CD14-positive monocyte (primary cell): ENCODE results near the gene RILPL1. TPM values are rescaled to one million over a fixed set of nuclear protein-coding genes. Genes with fewer than 3 reads are reported as not detected.
"Not testable (repeated sequence)": the region's sequence is repeated elsewhere in the genome, so short reads cannot be mapped to it uniquely, and the experiment has no call there.

Experiments
- DNase-seq, 3 donors: peaks; one replicate each; pipeline ENCODE4 v3.0.0-alpha.2; 2011 to 2022
- H2AFZ ChIP-seq: 2 replicates; pipeline ENCODE4 v1.6.0; 2012; ENCODE audit warnings: mild to moderate bottlenecking, low read depth, low read length, inconsistent platforms; ENCODE audit not compliant: insufficient read depth, poor library complexity, severe bottlenecking
- H3K27ac ChIP-seq, 2 donors: 1 replicate in 1 of 2; 2 replicates in 1 of 2; pipeline ENCODE4 v1.5.1; 2012 to 2013; ENCODE audit warnings: low read length in 2 of 2, control low read depth in 1 of 2, inconsistent platforms in 1 of 2, low read depth in 1 of 2, mild to moderate bottlenecking in 1 of 2
- H3K27me3 ChIP-seq, 2 donors: one replicate each; pipeline versions ENCODE4 v1.6.0 to v1.6.1; 2011 to 2013; ENCODE audit warnings: low read length in 2 of 2; ENCODE audit not compliant: control insufficient read depth in 2 of 2, insufficient read depth in 2 of 2
- H3K36me3 ChIP-seq, 2 donors: replicated peaks in 1 of 2; 1 replicate in 1 of 2; 2 replicates in 1 of 2; pipeline versions ENCODE4 v1.5.1 to v1.6.1; 2012 to 2013; ENCODE audit warnings: low read length in 2 of 2, control low read depth in 1 of 2, inconsistent platforms in 1 of 2, mild to moderate bottlenecking in 1 of 2; ENCODE audit not compliant: insufficient read depth in 2 of 2, control insufficient read depth in 1 of 2
- H3K4me1 ChIP-seq, 2 donors: 1 replicate in 1 of 2; 2 replicates in 1 of 2; pipeline versions ENCODE4 v1.5.1 to v1.6.1; 2012 to 2013; ENCODE audit warnings: low read length in 2 of 2, control low read depth in 1 of 2, inconsistent platforms in 1 of 2, mild to moderate bottlenecking in 1 of 2, moderate library complexity in 1 of 2; ENCODE audit not compliant: insufficient read depth in 2 of 2, control insufficient read depth in 1 of 2
- H3K4me2 ChIP-seq: replicated peaks from 2 replicates; pipeline ENCODE3; 2012; ENCODE audit warnings: low read length, moderate library complexity, mild to moderate bottlenecking; ENCODE audit not compliant: poor library complexity, severe bottlenecking; ENCODE audit errors: extremely low read depth
- H3K4me3 ChIP-seq, 3 experiments: fragments of 200-600 bp in 1 of 3; sonication (generic) in 1 of 3; replicated peaks in 1 of 3; 1 replicate in 2 of 3; 2 replicates in 1 of 3; pipeline ENCODE4 v1.5.1; 2011 to 2013; ENCODE audit warnings: low read length in 3 of 3, mild to moderate bottlenecking in 3 of 3, control low read depth in 2 of 3, low read depth in 2 of 3, inconsistent platforms in 1 of 3, moderate library complexity in 1 of 3
- H3K79me2 ChIP-seq: 2 replicates; pipeline ENCODE4 v1.6.0; 2012; ENCODE audit warnings: mild to moderate bottlenecking, control low read depth, inconsistent platforms, low read length, moderate library complexity; ENCODE audit not compliant: insufficient read depth
- H3K9ac ChIP-seq: 2 replicates; pipeline ENCODE4 v1.6.0; 2017; ENCODE audit warnings: low read length, mild to moderate bottlenecking; ENCODE audit not compliant: insufficient read depth, poor library complexity, severe bottlenecking
- H3K9me3 ChIP-seq, 2 donors: replicated peaks in 1 of 2; 1 replicate in 1 of 2; 2 replicates in 1 of 2; pipeline versions ENCODE4 v1.5.1 to v1.6.1; 2012 to 2013; ENCODE audit warnings: low read length in 2 of 2, control low read depth in 1 of 2; ENCODE audit not compliant: control insufficient read depth in 1 of 2, insufficient read depth in 1 of 2
- H4K20me1 ChIP-seq: 2 replicates; pipeline ENCODE4 v1.6.0; 2012; ENCODE audit warnings: mild to moderate bottlenecking, low read length, control low read depth, moderate library complexity; ENCODE audit not compliant: insufficient read depth
- H3K27ac Mint-ChIP-seq, 7 donors: one replicate each; pipeline ENCODE4 v1.8.0; 2020; ENCODE audit warnings: mild to moderate bottlenecking in 7 of 7, mixed read lengths in 7 of 7, moderate library complexity in 6 of 7, inconsistent platforms in 2 of 7
- H3K27me3 Mint-ChIP-seq, 3 donors: one replicate each; pipeline ENCODE4 v1.8.0; 2021 to 2022; ENCODE audit warnings: low read depth in 3 of 3, mild to moderate bottlenecking in 3 of 3, mixed read lengths in 3 of 3, moderate library complexity in 3 of 3, inconsistent platforms in 1 of 3
- H3K36me3 Mint-ChIP-seq, 2 donors: one replicate each; pipeline ENCODE4 v1.8.0; 2020; ENCODE audit warnings: mixed read lengths in 2 of 2, inconsistent platforms in 1 of 2, mild to moderate bottlenecking in 1 of 2
- H3K4me1 Mint-ChIP-seq: one replicate; pipeline ENCODE4 v1.8.0; 2020; ENCODE audit warnings: mild to moderate bottlenecking, mixed read lengths
- H3K4me3 Mint-ChIP-seq, 2 donors: one replicate each; pipeline ENCODE4 v1.8.0; 2020; ENCODE audit warnings: mild to moderate bottlenecking in 2 of 2, mixed read lengths in 2 of 2, moderate library complexity in 1 of 2
- H3K9me3 Mint-ChIP-seq, 7 donors: one replicate each; pipeline ENCODE4 v1.8.0; 2020 to 2022; ENCODE audit warnings: mixed read lengths in 7 of 7, mild to moderate bottlenecking in 6 of 7, moderate library complexity in 6 of 7, inconsistent platforms in 2 of 7
- WGBS: methylation state at CpG from one replicate; pipeline ENCODE4 v1.1.5; 2013; ENCODE audit warnings: missing lambda C conversion rate; ENCODE audit not compliant: insufficient coverage; 5-methylcytosine and 5-hydroxymethylcytosine counted together
- intact Hi-C, 2 donors: fragments of 100-400 bp; cut with micrococcal nuclease; formaldehyde crosslinking; loops; one replicate each; pipeline versions ENCODE4 v1.15.0 to v1.15.1; 2023
- polyA plus RNA-seq, 3 donors: library from polyadenylated mRNA; depleted of rRNA in 1 of 3; unstranded in 2 of 3; stranded (reverse) in 1 of 3; fragments of 300-500 nt in 2 of 3; fragments of >200 nt in 1 of 3; fragmentation: Illumina TruSeq in 2 of 3; gene quantifications; 1 replicate in 2 of 3; 2 replicates in 1 of 3; pipeline ENCODE4 v1.2.3, GENCODE V29; 2012 to 2021
- TF ChIP-seq, protein P1 (sequence below): fragments of 200-600 bp; IDR thresholded peaks from one replicate; pipeline ENCODE4 v1.8.0; 2022; ENCODE audit warnings: antibody characterized with exemption, mild to moderate bottlenecking

The RILPL1 gene
- polyA plus RNA-seq, 3 donors = 1.2 TPM; not detected in 2

DNA sequence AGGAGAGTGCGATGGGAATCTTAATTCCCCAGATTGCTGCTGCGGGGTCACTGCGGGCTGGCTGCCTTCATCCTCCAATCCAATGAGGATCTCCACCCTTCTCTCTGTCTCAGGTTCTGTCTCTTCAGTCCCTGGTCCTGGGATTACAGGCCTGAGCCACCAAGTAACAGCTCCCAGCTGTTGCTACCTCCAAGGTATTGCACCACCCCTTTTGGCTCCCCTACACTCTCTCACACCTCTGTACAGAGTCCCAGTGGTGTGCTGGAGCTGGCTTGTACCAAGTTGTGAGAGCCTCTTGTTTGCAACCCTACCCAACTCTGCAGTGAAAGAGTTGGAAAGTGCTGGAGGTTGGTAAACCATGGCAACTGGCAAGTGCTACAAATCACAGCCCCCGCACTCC, 10.0 kb upstream of the RILPL1 start:
- H3K4me3 Mint-ChIP-seq = no peak overlapping the region
- H3K79me2 ChIP-seq = no peaks in the 10 kb centered on the region
- H3K4me2 ChIP-seq = no peak overlapping the region
- H3K27ac Mint-ChIP-seq = no peak overlapping the region
- no peak overlapping the region for H3K4me3 ChIP-seq
- H3K9me3 Mint-ChIP-seq = peaks cover 0 to 4% (median 0%) of the 10 kb centered on the region in 7 donors
- H3K36me3 Mint-ChIP-seq = no peaks in the 10 kb centered on the region
- no peaks in the 10 kb centered on the region for H3K9me3 ChIP-seq
- no peaks in the 10 kb centered on the region for H3K4me1 ChIP-seq
- TF ChIP-seq, protein P1, sequence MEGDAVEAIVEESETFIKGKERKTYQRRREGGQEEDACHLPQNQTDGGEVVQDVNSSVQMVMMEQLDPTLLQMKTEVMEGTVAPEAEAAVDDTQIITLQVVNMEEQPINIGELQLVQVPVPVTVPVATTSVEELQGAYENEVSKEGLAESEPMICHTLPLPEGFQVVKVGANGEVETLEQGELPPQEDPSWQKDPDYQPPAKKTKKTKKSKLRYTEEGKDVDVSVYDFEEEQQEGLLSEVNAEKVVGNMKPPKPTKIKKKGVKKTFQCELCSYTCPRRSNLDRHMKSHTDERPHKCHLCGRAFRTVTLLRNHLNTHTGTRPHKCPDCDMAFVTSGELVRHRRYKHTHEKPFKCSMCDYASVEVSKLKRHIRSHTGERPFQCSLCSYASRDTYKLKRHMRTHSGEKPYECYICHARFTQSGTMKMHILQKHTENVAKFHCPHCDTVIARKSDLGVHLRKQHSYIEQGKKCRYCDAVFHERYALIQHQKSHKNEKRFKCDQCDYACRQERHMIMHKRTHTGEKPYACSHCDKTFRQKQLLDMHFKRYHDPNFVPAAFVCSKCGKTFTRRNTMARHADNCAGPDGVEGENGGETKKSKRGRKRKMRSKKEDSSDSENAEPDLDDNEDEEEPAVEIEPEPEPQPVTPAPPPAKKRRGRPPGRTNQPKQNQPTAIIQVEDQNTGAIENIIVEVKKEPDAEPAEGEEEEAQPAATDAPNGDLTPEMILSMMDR = no peak
- peaks cover 0 to 7% of the 10 kb centered on the region in 2 donors for H3K27me3 ChIP-seq
- H3K27ac ChIP-seq = no peak overlapping the region
- intact Hi-C loops = no loop called here
- H3K4me1 Mint-ChIP-seq = no peaks in the 10 kb centered on the region
- DNase-seq = no peak
- no peak overlapping the region for H2AFZ ChIP-seq
- no peaks in the 10 kb centered on the region for H4K20me1 ChIP-seq
- peaks cover 26 to 41% (median 28%) of the 10 kb centered on the region in 3 donors for H3K27me3 Mint-ChIP-seq
- WGBS = no CpG with 5 or more reads among the region's 4 CpGs
- no peak overlapping the region for H3K9ac ChIP-seq
- H3K36me3 ChIP-seq = no peaks in the 10 kb centered on the region

DNA sequence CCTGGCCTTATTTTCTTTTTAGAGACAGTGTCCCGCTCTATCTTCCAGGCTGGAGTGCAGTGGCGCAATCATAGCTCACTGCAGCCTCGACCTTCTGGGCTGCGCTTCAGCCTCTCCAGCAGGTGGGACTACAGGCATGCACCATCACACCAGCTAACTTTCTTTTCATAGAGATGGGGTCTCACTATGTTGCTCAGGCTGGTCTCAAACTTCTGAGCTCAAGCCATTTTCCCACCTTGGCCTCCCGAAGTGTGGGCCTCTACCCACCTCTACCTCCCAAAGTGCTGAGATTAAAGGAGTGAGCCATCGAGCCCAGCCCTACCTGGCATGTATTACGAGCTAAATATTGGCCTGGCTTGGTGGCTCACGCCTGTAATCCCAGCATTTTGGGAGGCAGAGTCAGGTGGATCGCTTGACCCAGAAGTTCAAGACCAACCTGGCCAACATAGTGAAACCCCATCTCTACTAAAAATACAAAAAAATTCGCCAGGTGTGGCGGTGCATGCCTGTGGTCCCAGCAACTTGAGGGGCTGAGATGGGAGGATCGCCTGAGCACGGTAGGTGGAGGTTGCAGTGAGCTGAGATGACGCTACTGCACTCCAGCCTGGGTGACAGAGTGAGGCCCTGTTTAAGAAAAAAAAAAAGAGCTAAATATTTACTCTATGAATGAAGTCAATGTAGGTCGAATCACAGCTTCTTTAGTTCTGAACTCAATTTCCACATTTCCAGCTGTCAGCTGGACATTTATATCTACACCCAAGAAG, 7.6 kb upstream of the RILPL1 start:
- no peak overlapping the region for H2AFZ ChIP-seq
- no peaks in the 10 kb centered on the region for H3K4me1 ChIP-seq
- intact Hi-C loops = no loop called here
- no peak overlapping the region for H3K9ac ChIP-seq
- no peaks in the 10 kb centered on the region for H3K4me1 Mint-ChIP-seq
- no peak overlapping the region for H3K27ac Mint-ChIP-seq
- H3K9me3 ChIP-seq = no peaks in the 10 kb centered on the region
- no peaks in the 10 kb centered on the region for H4K20me1 ChIP-seq
- no peak overlapping the region for H3K4me2 ChIP-seq
- H3K36me3 Mint-ChIP-seq = no peaks in the 10 kb centered on the region
- 89% methylated on average over 5 of the region's 15 CpGs for WGBS
- H3K4me3 ChIP-seq = no peak overlapping the region
- H3K36me3 ChIP-seq = no peaks in the 10 kb centered on the region
- no peak overlapping the region for H3K27ac ChIP-seq
- H3K79me2 ChIP-seq = no peaks in the 10 kb centered on the region
- H3K4me3 Mint-ChIP-seq = no peak overlapping the region
- peaks cover 34 to 53% (median 47%) of the 10 kb centered on the region in 3 donors for H3K27me3 Mint-ChIP-seq
- TF ChIP-seq, protein P1 = no peak
- H3K27me3 ChIP-seq = peaks cover 6 to 25% of the 10 kb centered on the region in 2 donors
- DNase-seq = no peak
- H3K9me3 Mint-ChIP-seq = no peaks in the 10 kb centered on the region

DNA sequence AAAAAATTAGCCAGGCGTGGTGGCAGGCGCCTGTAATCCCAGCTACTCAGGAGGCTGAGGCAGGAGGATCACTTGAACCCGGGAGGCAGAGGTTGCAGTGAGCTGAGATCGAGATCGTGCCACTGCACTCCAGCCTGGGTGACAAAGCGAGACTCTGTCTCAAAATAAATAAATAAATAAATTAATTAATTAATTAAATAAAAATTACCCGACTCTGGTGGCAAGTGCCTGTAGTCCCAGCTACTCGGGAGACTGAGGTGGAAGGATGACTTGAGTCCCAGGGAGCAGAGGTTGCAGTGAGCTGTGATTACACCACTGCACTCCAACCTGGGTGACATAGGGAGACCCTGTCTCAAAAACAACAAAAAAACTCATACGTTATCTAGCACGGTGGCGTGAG, 2.4 kb upstream of the RILPL1 start:
- H3K9me3 Mint-ChIP-seq = peaks cover 0 to 13% (median 2%) of the 10 kb centered on the region in 7 donors
- H3K9ac ChIP-seq, H2AFZ ChIP-seq, H3K36me3 Mint-ChIP-seq, H3K27ac ChIP-seq, H3K36me3 ChIP-seq, DNase-seq, H3K4me2 ChIP-seq, H4K20me1 ChIP-seq, intact Hi-C loops, H3K4me3 ChIP-seq, H3K9me3 ChIP-seq, H3K79me2 ChIP-seq: not testable (repeated sequence)
- peak overlapping the region in 1 of 7 donors; percentile 56 for H3K27ac Mint-ChIP-seq
- peaks cover 25 to 29% of the 10 kb centered on the region in 2 donors for H3K4me1 ChIP-seq
- 70% methylated on average over 2 of the region's 11 CpGs for WGBS
- H3K27me3 ChIP-seq = peaks cover 29 to 58% of the 10 kb centered on the region in 2 donors
- H3K4me3 Mint-ChIP-seq = peak overlapping the region in 1 of 2 donors; percentile 72
- peaks cover 64 to 86% (median 79%) of the 10 kb centered on the region in 3 donors for H3K27me3 Mint-ChIP-seq
- peaks cover 22% of the 10 kb centered on the region for H3K4me1 Mint-ChIP-seq
